Measurements from ENCODE around the gene ZNF236.

GRCh38 chr18:76962851-76963250 is 140.5 kb downstream of the ZNF236 start:
- no peak for TF ChIP-seq CTCF (IDR thresholded peaks at IDR 0.05; ENCODE audit: low read depth, low read length, missing input control)
- TF ChIP-seq SP1 (IDR thresholded peaks at IDR 0.05) = no peak
- TF ChIP-seq RAD21 (IDR thresholded peaks at IDR 0.05) = no peak
- no peak for TF ChIP-seq ATF3 (IDR thresholded peaks at IDR 0.05)
- no peak for TF ChIP-seq JUND (IDR thresholded peaks at IDR 0.05)
- no peak for TF ChIP-seq YY1 (IDR thresholded peaks at IDR 0.05)
- TF ChIP-seq GABPA (IDR thresholded peaks at IDR 0.05 in 1 of 2, conservative IDR thresholded peaks at IDR 0.05 in 1 of 2) = no peak
- no peak for TF ChIP-seq TAF1 (conservative IDR thresholded peaks at IDR 0.05)
- no peak for TF ChIP-seq REST (IDR thresholded peaks at IDR 0.05)
- no peak for TF ChIP-seq HNF4G (IDR thresholded peaks at IDR 0.05)
- no peak for TF ChIP-seq EGR1 (IDR thresholded peaks at IDR 0.05; ENCODE audit: low read depth in 2 of 2)
- TF ChIP-seq ZBTB33 (IDR thresholded peaks at IDR 0.05) = no peak
- TF ChIP-seq RXRA (IDR thresholded peaks at IDR 0.05) = no peak

All from liver (tissue), 3 donors.